SW 1271 (cell line): Measurements from ENCODE around the gene FILIP1L.

Source experiments
- DNase-seq, 2 experiments: peaks; one replicate each; lab custom pipeline; 2025; lab: John Stamatoyannopoulos, UW

Gene FILIP1L

GRCh38 chr3:99951701-99952100 lies 162.6 kb downstream of the FILIP1L start:
- no peak for DNase-seq

DNA sequence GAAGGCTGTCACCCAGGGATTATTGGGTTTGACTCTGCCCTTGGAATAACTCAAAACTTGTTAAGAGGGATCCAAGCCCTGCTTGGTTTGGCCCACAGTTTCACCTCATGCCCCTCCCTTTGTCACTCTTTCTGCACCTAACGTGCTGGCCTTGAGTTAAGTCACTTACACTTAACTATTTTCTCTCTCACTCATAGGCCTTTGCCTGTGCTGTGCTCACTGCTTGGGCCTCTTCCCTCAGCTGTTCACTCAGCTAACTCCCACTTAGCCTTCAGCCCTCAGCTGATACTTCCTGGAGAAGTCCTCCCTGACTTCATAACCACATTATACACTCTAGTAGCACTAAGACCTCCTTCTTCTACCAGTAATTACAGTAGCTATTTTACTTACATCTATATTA lies 163.4 kb downstream of the FILIP1L start:
- DNase-seq, result no peak

- DNase-seq, result no peak
Observed at GRCh38 chr3:99949956-99950670, 164.2 kb downstream of the FILIP1L start.

DNA sequence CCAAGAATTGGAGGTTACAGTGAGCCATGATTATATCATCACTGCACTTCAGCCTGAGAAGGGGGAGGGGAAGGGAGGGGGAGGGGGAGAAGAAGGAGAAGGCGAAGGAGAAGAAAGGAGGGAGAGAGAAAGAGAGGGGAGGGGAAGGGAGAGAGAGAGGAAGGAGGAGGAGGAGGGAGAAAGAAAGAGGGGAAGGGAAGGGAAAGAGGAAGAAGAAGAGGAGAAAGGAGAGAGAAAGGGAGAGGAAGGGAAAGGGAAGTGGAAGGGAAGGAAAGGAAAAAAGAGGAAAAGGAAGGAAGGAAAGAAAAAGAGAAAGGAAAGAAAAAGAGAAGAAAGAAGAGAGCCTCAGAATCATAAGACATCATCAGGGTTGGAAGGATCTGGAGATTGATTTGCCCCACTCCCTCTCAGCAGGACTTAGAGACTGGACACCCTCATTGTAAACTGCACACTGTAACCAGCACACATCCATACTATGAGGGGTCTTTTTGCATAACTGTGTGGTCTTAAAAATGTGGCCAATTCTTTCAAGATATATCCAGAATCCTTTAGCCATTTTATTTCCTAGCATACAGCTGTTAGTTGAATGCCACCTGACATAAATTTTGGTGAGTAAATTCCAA lies 165.7 kb downstream of the FILIP1L start:
- no peak for DNase-seq

DNA sequence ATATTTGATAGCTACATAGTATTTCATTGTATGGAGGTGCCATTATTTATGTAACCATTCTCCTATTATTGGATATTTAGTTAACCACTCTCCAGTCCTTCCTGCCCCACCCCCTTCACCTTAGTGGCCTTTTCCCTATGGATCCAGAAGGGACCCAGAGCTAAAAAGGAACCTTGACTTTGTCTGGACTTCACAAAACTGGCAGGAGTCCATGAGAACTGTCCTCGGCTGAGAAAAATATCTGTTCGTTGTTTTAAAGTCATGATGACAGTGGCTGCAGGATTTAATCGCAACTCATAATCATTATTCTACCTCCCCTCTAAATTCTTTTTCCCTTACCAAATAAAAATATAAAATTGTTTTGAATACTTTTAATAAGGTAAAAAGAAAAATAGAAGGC lies 166.9 kb downstream of the FILIP1L start:
- no peak for DNase-seq

- DNase-seq, result no peak
Observed at GRCh38 chr3:99945328-99945995, 168.8 kb downstream of the FILIP1L start.

GRCh38 chr3:99943931-99944761 lies 170.2 kb downstream of the FILIP1L start:
- DNase-seq, result no peak

GRCh38 chr3:99941211-99941610 lies 173.1 kb downstream of the FILIP1L start:
- DNase-seq, result no peak

- no peak for DNase-seq
Observed at GRCh38 chr3:99940350-99940749, 174.0 kb downstream of the FILIP1L start.

DNA sequence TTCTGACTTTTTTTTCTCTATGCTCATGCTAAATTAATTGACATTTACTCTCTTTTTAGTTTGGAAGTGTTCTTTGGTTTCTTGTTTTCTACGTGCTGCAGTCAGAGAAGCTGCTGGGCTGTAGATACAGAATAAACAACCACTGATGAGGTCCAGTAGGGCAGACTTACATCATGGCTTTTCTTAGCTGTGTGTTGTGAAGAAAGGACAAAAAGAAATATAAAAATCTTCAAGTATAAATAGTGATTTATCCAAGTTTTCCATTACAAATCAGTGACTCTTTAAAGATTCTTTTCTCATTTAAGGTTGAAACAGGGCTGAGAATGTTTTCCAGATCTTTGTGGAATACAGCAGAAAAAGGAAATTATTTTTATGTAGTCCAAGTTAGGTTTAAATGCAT lies 174.4 kb downstream of the FILIP1L start:
- DNase-seq, result no peak

DNA sequence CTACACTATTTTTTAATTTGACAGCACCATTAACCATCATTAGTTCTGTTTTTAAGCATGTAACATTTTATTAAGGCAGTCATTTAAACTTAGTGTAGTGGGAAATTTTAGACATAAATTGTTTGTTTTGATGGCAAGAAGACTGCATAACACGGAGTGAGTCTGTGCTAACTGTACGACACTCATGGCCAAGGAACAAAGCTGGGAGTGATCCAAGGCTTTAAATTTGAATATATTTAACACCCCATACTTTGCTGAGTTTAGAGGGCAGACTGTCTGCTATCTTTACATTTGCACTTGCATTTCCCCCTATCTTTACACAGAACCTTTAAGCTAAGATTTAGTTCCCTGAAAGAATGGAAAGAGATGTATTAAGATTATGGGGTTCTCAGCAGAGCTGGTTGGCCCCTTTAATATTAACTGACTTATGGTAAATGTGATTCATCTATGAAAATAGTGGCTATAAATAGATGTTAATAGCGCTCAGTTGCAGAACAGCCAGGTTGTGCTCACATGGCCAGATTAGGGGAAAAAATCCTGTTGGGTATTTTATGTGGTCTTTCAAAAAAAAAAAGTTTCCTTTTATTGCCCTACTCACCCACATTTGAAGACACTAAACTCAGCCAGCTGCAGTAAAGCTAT lies 175.9 kb downstream of the FILIP1L start:
- no peak for DNase-seq

DNA sequence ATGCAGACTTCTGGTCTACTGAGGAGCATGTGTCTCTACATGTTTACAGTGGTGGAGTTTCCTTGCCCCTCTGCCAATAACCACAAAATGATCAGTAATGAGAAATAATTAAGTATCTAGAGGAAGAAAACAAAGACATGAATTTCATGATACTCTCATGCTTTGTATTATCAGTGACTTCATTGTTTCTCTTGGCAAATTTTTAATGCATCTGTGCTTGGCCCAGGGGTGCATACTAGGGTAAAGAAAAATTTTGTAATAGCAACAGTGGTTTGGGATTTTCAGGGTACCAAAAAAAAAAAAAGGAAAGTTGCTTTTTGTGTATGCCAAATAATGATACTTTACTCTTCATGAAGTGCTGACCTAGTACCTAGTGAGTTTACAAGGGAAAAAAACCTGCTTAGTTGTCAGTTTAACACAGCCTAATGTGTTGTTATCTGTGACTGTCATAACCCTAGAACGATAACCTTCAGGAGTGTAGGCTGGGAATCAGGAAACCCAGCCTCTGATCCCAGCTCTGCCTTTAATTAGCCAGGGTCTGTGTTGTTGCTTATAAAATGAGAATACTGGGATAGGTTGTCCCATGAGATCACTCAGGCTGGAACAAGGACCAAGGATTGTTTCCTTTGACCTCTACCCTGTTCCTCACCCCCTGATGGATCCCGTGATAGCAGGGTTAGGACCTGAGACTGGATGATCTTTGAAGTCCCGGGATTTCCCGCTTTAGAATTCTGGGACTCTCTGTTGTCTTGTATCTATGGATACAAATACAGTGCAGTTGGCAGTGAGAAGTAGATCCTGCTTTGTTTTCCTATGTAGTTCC lies 179.1 kb downstream of the FILIP1L start:
- peak in 1 of 2 experiments; percentile 17 for DNase-seq

DNA sequence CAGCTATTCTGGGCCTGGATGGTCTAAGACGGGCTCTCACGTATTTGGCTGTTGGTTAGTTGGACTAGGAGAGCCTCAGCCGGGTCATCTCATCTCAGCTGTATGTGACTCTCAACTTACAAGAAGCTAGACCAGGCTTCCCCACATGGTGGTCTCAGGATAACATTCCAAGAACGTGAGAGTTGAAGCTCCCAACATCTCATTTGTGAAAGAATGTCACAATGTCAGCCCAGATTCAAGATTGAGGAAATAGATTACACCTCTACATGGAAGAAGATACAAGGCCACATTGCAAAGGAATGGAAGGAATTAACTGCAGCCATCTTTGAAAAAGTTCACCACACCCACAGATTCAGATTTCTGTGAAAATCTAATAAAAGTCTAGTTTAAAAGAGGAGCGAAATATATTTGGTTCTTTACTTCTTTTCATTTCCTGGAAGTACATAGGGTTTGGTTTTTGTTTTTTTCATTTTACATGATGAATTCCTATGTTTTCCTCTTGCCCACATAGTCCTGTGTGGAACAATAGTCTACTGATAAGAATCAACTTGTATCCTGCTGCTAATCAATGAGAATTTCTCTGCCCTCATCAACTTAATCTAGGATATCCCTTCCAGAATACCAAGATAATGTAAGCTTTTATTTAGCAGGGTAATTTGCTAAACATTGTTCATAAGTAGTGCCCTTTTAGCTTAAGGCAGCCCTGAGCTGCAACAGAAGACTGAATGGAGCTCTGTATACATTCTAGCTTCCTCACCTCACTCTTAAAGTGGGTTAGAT lies 180.1 kb downstream of the FILIP1L start:
- no peak for DNase-seq

GRCh38 chr3:99931059-99931458 lies 183.2 kb downstream of the FILIP1L start:
- no peak for DNase-seq

- DNase-seq, result no peak
Observed at GRCh38 chr3:99929745-99930139, 184.6 kb downstream of the FILIP1L start.

DNA sequence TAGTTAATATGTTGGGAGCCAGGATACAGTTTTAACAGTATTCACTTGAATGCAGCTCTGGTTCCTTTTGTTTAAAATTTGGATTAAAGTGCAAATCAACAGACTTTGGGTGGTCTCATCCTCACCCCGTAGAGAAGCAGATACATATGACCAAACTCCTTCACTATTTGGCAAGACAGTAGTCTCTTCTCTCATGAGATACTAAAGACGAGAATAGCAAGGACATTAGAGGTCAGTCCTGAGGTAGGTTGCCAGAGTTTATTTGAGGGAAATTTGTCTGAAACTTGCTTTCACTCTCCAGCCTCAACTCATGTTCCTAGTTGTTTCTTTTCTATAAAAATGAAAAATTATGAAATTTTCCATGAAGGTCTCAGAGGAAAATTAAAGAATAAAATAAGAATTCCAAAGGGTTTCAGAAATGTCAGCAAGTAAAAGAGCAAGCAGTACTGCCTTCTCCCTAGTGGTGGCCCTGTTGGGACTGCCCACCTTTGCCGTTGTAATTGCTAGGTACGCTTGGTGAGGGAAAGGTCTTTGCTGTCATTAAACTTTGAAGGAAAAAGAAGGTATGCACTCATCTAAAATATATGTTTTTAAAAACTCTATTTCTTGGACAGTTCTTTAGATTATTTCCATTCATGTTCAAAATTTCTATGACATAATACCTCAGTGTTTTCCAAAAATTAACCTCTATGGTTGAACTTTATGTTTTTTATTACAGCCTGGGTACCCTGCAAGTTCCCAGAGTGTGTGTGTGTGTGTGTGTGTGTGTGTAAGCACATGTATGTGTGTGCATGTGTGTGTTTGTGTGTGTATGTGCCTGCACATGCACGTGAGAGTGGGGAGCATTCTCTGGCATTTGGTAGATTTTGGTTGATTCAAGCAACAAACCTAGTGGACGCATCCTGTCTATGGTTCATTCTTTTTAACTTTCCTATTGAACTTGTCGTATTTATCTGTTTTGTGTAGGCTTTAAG lies 185.2 kb downstream of the FILIP1L start:
- no peak for DNase-seq

DNA sequence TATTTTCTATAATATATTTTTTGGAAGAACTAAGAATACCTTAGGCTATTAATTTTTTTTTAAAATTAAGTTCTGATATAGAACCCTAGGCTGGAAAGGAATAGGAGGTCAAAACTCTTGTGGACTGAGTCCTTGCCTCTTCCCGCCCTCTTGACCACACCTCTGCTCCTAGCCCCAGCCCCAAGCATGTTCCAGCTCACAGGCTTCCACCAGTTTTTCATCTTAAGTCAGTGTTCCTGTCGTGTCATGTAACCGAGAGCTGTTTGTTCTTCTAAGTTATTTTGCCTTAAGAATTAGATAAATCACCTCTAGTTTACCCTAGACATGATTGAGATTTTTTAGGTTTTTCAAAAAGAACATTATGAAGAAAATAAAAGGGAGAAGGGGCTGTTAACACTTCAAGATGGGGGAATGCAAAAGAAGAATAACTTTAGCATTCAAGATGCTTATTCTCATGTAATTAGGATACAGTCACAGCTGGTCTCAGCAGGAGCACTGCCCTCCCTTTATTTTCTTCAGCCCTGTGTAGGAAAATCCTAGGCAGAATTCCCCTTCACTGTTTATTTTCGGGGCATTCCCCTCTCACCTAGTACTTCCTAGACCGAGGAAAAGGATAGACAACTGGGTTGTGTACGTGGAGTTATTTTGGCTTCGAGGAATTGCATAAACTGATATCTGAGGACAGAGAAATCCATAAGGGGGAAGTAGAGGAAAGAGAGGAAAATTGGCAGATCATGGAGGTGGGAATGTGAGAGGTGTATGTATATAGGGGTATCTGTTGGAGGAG lies 186.4 kb downstream of the FILIP1L start:
- no peak for DNase-seq

GRCh38 chr3:99925584-99926230 lies 188.6 kb downstream of the FILIP1L start:
- DNase-seq, result peak in 1 of 2 experiments; percentile 18
